ENCODE results near the gene BATF2. TPM values are rescaled to one million over a fixed set of nuclear protein-coding genes. Genes with fewer than 3 reads are reported as not detected.

The BATF2 gene, protein sequence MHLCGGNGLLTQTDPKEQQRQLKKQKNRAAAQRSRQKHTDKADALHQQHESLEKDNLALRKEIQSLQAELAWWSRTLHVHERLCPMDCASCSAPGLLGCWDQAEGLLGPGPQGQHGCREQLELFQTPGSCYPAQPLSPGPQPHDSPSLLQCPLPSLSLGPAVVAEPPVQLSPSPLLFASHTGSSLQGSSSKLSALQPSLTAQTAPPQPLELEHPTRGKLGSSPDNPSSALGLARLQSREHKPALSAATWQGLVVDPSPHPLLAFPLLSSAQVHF
- total RNA-seq = 0.28 and 0.77 TPM in 2 replicates

DNA sequence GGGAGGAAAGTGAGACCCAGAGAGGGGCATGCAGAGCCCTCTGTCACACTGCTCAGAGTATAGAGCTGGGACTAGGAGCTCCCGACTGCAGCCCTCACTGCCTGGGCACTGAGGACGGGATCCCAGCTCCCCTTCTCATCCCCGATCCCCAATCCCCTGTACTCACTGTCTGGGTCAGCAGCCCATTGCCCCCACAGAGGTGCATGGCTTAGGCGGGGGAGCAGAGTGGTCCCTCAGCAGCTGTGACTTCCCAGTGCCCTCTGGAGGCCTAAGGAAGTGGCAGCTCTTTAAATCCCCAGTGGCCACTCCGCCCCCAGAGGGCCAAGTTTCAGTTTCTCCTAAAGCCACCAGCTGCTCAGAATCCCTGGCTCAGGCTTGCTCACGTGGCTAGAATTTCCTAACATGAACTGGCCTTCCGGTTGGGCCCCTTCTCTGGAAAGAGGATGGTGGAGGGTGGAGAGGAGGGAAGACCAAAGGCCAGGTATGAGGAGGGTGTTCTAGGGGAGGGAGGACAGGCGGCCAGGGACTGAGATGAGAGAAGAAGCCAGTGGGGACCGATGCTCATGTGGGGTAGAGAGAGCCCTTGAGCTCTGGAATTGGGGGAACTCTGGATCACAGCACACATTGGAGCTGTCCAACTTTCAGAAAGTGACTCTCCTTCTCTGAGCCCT is at the start of gene BATF2:
TSS of gene BATF2 (minus strand) at position 262 of the 671 bp plus-strand sequence. CDS start at position 205, 57 bp downstream.

DNA sequence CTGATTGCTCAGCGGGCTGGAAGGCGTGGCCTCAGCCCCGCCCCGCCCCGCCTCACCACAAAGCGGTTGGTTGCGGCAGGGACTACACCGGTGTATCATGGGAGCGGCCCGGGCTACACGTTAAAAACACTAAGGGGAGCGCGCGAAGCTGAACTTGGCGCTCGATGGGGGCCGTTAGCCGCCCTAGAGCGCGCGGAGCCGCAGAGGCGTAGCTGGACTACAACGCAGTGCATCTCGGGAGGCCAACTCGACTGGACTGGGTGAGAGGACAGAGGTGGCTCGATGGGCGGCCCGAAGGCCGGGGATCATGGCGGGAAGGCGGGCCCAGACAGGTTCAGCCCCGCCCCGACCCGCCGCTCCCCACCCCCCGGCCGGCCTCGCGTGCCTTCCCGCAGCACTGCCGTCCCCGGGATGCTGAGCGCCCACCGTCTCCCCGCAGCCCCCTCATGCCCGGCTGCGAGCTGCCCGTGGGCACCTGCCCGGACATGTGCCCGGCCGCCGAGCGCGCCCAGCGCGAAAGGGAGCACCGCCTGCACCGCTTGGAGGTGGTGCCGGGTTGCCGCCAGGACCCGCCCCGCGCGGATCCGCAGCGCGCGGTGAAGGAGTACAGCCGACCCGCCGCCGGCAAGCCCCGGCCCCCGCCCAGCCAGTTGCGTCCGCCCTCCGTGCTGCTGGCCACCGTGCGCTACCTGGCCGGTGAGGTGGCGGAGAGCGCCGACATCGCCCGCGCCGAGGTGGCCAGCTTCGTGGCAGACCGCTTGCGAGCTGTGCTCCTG is 44.3 kb upstream of the BATF2 start, which contains the start of gene SAC3D1:
TSS of gene SAC3D1 (plus strand) at position 364 of the 776 bp plus-strand sequence. CDS start at position 447, 83 bp downstream.

DNA sequence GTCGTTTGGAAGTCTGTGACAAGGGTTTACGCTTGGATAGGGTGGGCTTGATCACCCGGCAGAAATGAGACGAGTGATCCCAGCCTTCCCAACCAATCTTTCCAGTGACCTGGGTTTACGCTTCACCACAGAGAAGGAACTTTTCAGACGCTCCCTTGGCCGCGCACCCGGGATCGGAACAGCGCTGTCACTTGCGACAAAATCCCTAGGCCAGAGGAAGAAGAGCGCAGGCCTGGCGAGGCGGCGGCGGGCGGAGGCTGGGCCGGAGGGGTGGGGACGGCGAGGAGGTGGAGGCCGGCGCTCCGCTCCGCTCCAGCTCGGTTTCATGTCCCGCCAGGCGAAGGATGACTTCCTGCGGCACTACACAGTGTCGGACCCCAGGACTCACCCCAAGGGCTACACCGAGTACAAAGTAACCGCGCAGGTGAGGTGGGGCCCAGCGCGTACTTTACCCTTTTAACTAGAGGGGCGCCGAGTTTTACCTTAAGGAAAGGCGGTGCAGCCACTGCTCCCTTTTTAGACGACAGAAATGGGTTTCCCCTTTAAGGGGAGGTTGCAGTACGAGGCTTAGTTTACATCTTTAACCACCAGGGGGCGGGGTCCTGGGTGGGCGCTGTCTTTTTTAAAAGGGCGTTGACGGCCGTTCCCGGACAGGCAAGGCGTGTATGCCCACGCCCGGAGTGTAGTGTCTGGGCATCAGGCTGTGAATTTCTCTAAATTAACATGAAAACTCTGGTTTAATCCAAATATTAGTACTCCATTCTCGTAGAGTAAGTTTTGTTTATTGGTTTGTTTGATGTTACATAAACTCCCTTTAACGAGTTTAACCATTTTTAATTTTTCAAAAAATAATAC is 30.7 kb upstream of the BATF2 start, which contains the start of gene SNX15:
TSS of gene SNX15 (plus strand) at position 227 of the 855 bp plus-strand sequence. CDS start at position 326, 99 bp downstream.

DNA sequence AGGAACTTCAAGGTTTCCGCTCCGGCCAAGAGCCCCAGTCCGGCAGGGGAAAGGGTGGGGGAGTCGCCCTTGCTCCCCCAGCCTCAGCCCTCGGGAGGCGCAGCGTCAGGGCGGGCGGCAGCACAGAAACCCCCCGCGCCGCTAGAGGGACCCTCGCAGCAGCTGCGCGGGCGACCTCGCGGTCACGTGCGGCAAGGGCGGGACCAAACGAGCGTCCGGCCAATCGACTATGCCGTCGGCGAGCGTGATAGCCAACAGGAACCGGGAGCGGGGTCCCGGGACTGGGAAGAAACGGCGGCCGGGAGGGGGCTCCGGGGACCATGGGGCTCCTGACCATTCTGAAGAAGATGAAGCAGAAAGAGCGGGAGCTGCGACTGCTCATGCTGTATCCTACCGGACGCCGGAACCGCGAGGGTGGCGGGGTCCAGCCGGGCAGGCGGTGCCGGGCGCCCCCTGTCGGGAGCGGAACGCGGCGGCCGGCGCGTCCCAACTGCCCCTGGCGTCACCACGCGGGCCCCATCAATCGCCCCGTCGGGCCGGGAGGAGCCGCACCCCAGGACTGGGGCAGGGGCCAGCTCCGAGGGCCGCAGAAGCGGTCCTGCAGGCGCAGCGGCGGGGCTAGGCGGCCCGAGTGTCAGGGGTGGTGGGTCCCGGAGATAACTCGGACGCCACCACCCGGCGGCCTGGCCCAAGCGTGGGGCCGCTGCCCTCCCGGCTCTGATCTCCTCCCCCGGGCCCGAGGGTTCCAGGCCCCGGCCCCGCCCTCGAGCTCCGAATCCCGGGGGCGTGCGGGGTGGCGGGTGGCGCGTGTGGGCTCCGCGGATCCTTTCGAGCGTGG is 17.3 kb upstream of the BATF2 start, which contains the start of gene ARL2:
TSS of gene ARL2 (plus strand) at position 273 of the 838 bp plus-strand sequence. CDS start at position 321, 48 bp downstream.

DNA sequence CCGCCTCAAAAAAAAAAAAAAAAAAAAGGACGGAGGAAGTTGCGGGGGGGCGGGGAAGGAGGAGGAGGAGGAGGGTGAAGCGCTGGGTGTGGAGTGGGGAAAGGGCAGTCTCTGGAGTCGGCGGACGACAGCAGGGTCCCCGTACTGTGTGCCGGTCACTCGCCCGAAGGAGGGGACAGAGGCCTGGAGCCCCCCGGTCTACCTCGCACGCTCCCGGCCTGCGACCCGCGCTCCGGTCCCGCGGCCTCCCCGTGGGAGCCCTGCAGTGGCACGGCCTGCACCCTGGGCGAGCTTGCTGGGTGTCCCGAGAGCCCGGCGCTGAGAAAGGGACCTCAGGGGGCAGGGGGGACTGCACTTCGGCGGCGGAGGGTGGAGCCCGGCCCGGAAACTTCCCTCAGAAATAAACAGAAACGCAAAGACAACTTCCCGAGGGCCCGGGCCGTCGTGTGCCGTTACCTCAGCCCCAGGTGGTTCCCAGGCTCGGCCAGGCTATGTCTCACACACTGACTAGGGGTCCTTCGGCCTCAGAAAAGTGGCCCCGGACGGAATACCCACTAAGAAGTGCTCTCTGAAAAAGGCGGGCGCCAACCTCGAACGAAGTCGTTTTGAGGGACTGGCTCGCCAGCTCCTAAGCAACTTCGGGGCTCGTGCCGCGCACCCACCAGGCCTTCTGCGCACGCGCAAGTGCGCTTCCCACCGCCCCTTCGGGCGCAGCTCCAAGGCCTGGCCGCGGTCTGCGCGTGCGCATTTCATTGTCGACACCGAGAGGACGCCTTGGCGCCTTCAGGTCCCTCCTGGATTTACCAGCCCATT is 25.1 kb downstream of the BATF2 start, which contains the start of gene MAJIN:
TSS of gene MAJIN (minus strand) at position 688 of the 813 bp plus-strand sequence. CDS start 12,703 bp downstream, outside the sequence.

Other genes starting within 250 kb of the BATF2 start
- 1.7 and 6.8 TPM in 2 replicates for gene PYGM, start 237.0 kb downstream of the BATF2 start, total RNA-seq
- gene SF1, start 218.4 kb downstream of the BATF2 start, total RNA-seq = 56.4 and 65.0 TPM in 2 replicates
- 6.2 and 11.1 TPM in 2 replicates for gene MAP4K2, start 193.8 kb downstream of the BATF2 start, total RNA-seq
- 9.9 and 14.6 TPM in 2 replicates for gene MEN1, start 186.4 kb downstream of the BATF2 start, total RNA-seq
- 0.19 and 1.1 TPM in 2 replicates for gene CDC42BPG, start 152.3 kb downstream of the BATF2 start, total RNA-seq
- 75.0 and 126 TPM in 2 replicates for gene EHD1, start 118.3 kb downstream of the BATF2 start, total RNA-seq
- 10.9 and 19.7 TPM in 2 replicates for gene ATG2A, start 79.8 kb downstream of the BATF2 start, total RNA-seq
- gene PPP2R5B, start 72.3 kb downstream of the BATF2 start, total RNA-seq = 12.7 and 30.4 TPM in 2 replicates
- not detected in 2 replicates for gene GPHA2, start 61.1 kb downstream of the BATF2 start, total RNA-seq
- gene MAJIN, start 24.9 kb downstream of the BATF2 start, total RNA-seq = not detected in 2 replicates
- 58.5 and 94.1 TPM in 2 replicates for gene ARL2, start 17.2 kb upstream of the BATF2 start, total RNA-seq
- 7.9 and 8.4 TPM in 2 replicates for gene SNX15, start 30.5 kb upstream of the BATF2 start, total RNA-seq
- gene SAC3D1, start 44.2 kb upstream of the BATF2 start, total RNA-seq = 8.2 and 18.6 TPM in 2 replicates
- gene NAALADL1, start 61.6 kb upstream of the BATF2 start, total RNA-seq = 16.9 and 21.4 TPM in 2 replicates
- 1.1 and 13.4 TPM in 2 replicates for gene CDCA5, start 87.1 kb upstream of the BATF2 start, total RNA-seq
- 23.4 and 36.8 TPM in 2 replicates for gene ZFPL1, start 87.3 kb upstream of the BATF2 start, total RNA-seq
- gene VPS51, start 99.2 kb upstream of the BATF2 start, total RNA-seq = 120 and 121 TPM in 2 replicates
- 8.6 and 14.7 TPM in 2 replicates for gene TM7SF2, start 114.9 kb upstream of the BATF2 start, total RNA-seq
- 8.2 and 14.8 TPM in 2 replicates for gene ZNHIT2, start 120.7 kb upstream of the BATF2 start, total RNA-seq
- 204 and 252 TPM in 2 replicates for gene FAU, start 125.2 kb upstream of the BATF2 start, total RNA-seq
- 52.9 and 54.7 TPM in 2 replicates for gene MRPL49, start 125.3 kb upstream of the BATF2 start, total RNA-seq
- gene SYVN1, start 137.5 kb upstream of the BATF2 start, total RNA-seq = 12.4 and 15.1 TPM in 2 replicates
- gene SPDYC, start 173.3 kb upstream of the BATF2 start, total RNA-seq = not detected in 2 replicates
- gene CAPN1, start 185.0 kb upstream of the BATF2 start, total RNA-seq = 61.7 and 142 TPM in 2 replicates

Data from regular cardiac myocyte (primary cell).